ENCODE measurements around the gene RIMBP2.

GRCh38 chr12:130446846-130447654, 269.0 kb downstream of the RIMBP2 start:
- no peak for TF ChIP-seq CTCF (IDR thresholded peaks at IDR 0.05)
- TF ChIP-seq POLR2A (IDR thresholded peaks at IDR 0.05) = no peak

All from lower leg skin (tissue), 3 donors.